IPS DF 6.9 (cell line): ENCODE data around the gene CERKL.

Source experiments
- DNase-seq: peaks from one replicate; pipeline ENCODE4 v3.0.0-alpha.2; 2013; ENCODE audit warnings: low read depth, low spot score
- H3K27ac ChIP-seq: one replicate; pipeline ENCODE4 v1.5.1; 2013; ENCODE audit warnings: low read length, control low read depth
- H3K27me3 ChIP-seq: 2 replicates; pipeline ENCODE4 v1.6.1; 2013; ENCODE audit warnings: mild to moderate bottlenecking, low read length; ENCODE audit not compliant: control insufficient read depth, insufficient read depth
- H3K36me3 ChIP-seq: 2 replicates; pipeline ENCODE4 v1.6.1; 2013; ENCODE audit warnings: low read length; ENCODE audit not compliant: control insufficient read depth, insufficient read depth
- H3K4me1 ChIP-seq: 2 replicates; pipeline ENCODE4 v1.6.1; 2013; ENCODE audit warnings: low read length; ENCODE audit not compliant: control insufficient read depth, insufficient read depth
- H3K4me3 ChIP-seq: 2 replicates; pipeline ENCODE4 v1.5.1; 2013; ENCODE audit warnings: mild to moderate bottlenecking, low read length
- H3K9me3 ChIP-seq: 2 replicates; pipeline ENCODE4 v1.6.1; 2013; ENCODE audit warnings: low read length, inconsistent platforms; ENCODE audit not compliant: control insufficient read depth, insufficient read depth
- WGBS: extraction: QIAGEN DNeasy Blood & Tissue Kit; methylation state at CpG from one replicate; pipeline ENCODE4 v1.1.7; 2013; ENCODE audit warnings: mixed read lengths, missing lambda C conversion rate; ENCODE audit not compliant: insufficient read length, insufficient coverage; 5-methylcytosine and 5-hydroxymethylcytosine counted together

The CERKL gene

GRCh38 chr2:181578829-181579228 lies 78.1 kb downstream of the CERKL start:
- Histone ChIP-seq H3K27ac (no peak overlapping the region), H3K4me1 (no peaks in the 10 kb centered on the region), H3K36me3 (no peaks in the 10 kb centered on the region), H3K27me3 (no peaks in the 10 kb centered on the region), H3K4me3 (no peak overlapping the region), H3K9me3 (no peaks in the 10 kb centered on the region)
- no CpG with 5 or more reads among the region's 3 CpGs for WGBS
- no peak for DNase-seq

- no peak overlapping the region for H3K27ac ChIP-seq
- no peaks in the 10 kb centered on the region for H3K4me1 ChIP-seq
- H3K4me3 ChIP-seq = no peak overlapping the region
- WGBS = no CpG with 5 or more reads among the region's 5 CpGs
- H3K36me3 ChIP-seq = no peaks in the 10 kb centered on the region
- no peaks in the 10 kb centered on the region for H3K9me3 ChIP-seq
- no peak for DNase-seq
- H3K27me3 ChIP-seq = no peaks in the 10 kb centered on the region
Measured at GRCh38 chr2:181576431-181576830, 80.5 kb downstream of the CERKL start.

GRCh38 chr2:181575650-181576025 lies 81.3 kb downstream of the CERKL start:
- H3K9me3 ChIP-seq = no peaks in the 10 kb centered on the region
- H3K4me3 ChIP-seq = no peak overlapping the region
- H3K27me3 ChIP-seq = no peaks in the 10 kb centered on the region
- no peaks in the 10 kb centered on the region for H3K4me1 ChIP-seq
- H3K36me3 ChIP-seq = no peaks in the 10 kb centered on the region
- no peak overlapping the region for H3K27ac ChIP-seq
- DNase-seq = no peak
- no CpG with 5 or more reads among the region's 2 CpGs for WGBS

GRCh38 chr2:181575024-181575649 lies 81.8 kb downstream of the CERKL start:
- H3K9me3 ChIP-seq = no peaks in the 10 kb centered on the region
- DNase-seq = no peak
- WGBS = no CpG with 5 or more reads among the region's 7 CpGs

DNA sequence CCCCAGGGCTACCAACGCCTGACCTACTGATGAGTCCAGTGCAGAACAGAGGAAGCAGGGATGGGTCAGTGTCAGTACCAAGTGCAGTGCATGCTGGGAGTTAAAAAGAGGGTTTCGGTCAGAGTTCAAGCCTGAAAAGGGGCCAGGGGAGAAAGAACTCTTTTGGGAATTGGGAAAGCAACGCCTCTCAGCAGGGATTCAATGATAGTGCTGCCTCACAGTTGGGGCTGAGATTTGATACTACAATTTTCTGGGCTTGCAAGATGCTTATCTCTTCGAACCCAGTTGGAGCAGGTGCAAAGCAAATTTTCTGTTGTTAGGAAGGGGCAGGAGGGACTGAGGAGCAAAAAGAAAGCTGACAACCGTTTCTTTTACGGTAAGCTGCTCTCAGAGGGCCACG lies 82.6 kb downstream of the CERKL start:
- Histone ChIP-seq H3K27me3 (no peaks in the 10 kb centered on the region), H3K27ac (no peak overlapping the region), H3K9me3 (no peaks in the 10 kb centered on the region), H3K4me3 (no peak overlapping the region), H3K36me3 (no peaks in the 10 kb centered on the region), H3K4me1 (no peaks in the 10 kb centered on the region)
- WGBS = no CpG with 5 or more reads among the region's 7 CpGs
- no peak for DNase-seq

More at GRCh38 chr2:181575024-181575649, 81.8 kb downstream of the CERKL start:
- Histone ChIP-seq H3K4me1 (no peaks in the 10 kb centered on the region), H3K27ac (no peak overlapping the region), H3K36me3 (no peaks in the 10 kb centered on the region), H3K27me3 (no peaks in the 10 kb centered on the region), H3K4me3 (no peak overlapping the region)

GRCh38 chr2:181573140-181573736 lies 83.7 kb downstream of the CERKL start:
- no peak overlapping the region for H3K4me3 ChIP-seq
- no peak for DNase-seq
- H3K27ac ChIP-seq = no peak overlapping the region
- H3K4me1 ChIP-seq = no peaks in the 10 kb centered on the region
- H3K36me3 ChIP-seq = no peaks in the 10 kb centered on the region
- no CpG with 5 or more reads among the region's 4 CpGs for WGBS
- no peaks in the 10 kb centered on the region for H3K27me3 ChIP-seq
- no peaks in the 10 kb centered on the region for H3K9me3 ChIP-seq

- no peak overlapping the region for H3K27ac ChIP-seq
- no peaks in the 10 kb centered on the region for H3K27me3 ChIP-seq
- H3K4me1 ChIP-seq = no peaks in the 10 kb centered on the region
- no peak overlapping the region for H3K4me3 ChIP-seq
- no peak for DNase-seq
- no peaks in the 10 kb centered on the region for H3K36me3 ChIP-seq
- WGBS = no CpG with 5 or more reads among the region's 4 CpGs
- no peaks in the 10 kb centered on the region for H3K9me3 ChIP-seq
Measured at GRCh38 chr2:181570833-181571661, 85.9 kb downstream of the CERKL start.

DNA sequence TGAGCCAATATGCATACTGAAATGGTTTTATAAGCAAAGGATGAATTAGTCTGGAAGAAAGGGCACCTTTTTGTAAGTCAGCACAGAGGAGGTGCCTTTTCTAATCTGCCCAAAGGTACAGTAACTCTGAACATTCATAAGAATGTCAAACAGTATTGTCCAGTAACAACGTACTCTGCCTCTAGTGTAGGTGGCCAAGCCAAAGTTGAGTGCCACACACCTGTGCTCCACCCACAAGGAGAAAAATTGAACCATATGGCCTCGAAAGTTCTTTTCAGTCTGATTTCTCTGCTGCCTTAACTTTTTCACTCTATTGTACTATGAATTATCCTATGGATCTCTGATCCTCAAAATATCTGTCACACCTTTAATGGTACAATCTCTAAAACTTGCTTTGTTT lies 86.8 kb downstream of the CERKL start:
- WGBS = no CpG with 5 or more reads among the region's 2 CpGs

DNA sequence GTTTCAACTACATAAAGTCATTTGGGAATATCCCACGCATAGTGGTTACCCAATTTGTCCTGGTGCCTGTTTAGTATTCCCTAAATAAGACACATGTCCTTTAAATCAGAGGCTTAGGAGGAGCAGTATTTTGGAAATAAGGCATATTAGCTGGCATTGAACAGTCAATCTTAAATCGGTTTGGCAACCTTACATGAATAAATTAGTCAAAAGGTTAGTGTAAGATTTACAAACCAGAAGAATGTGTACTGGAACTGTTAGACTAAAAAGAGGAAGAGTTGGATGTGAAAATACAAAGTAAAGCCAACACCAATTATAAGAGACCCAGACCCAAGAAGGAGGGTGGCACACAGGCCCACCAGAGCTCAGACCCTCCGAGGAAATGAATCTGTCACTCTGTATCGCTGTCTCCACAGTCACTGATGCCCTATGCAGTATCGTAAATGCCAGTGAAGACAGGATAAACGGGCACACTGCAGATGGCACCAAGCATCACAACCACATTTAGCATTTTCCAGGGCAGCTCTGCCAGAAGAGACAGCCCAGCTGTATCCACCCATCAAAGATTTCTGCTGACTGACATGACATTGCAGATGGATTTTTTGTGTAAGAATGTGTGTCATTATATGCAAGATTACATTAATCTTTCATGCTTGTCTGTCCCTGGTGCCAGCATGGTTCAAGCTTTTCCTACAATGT lies 90.4 kb downstream of the CERKL start:
- Histone ChIP-seq H3K36me3 (no peaks in the 10 kb centered on the region), H3K27me3 (no peaks in the 10 kb centered on the region), H3K4me3 (no peak overlapping the region), H3K4me1 (no peaks in the 10 kb centered on the region), H3K9me3 (no peaks in the 10 kb centered on the region), H3K27ac (no peak overlapping the region)
- no peak for DNase-seq
- WGBS = no CpG with 5 or more reads among the region's 6 CpGs

More for the DNA sequence above, 86.8 kb downstream of the CERKL start:
- DNase-seq = no peak
- H3K4me3 ChIP-seq = no peak overlapping the region
- H3K36me3 ChIP-seq = no peaks in the 10 kb centered on the region
- H3K27ac ChIP-seq = no peak overlapping the region
- no peaks in the 10 kb centered on the region for H3K27me3 ChIP-seq
- no peaks in the 10 kb centered on the region for H3K4me1 ChIP-seq
- H3K9me3 ChIP-seq = no peaks in the 10 kb centered on the region

DNA sequence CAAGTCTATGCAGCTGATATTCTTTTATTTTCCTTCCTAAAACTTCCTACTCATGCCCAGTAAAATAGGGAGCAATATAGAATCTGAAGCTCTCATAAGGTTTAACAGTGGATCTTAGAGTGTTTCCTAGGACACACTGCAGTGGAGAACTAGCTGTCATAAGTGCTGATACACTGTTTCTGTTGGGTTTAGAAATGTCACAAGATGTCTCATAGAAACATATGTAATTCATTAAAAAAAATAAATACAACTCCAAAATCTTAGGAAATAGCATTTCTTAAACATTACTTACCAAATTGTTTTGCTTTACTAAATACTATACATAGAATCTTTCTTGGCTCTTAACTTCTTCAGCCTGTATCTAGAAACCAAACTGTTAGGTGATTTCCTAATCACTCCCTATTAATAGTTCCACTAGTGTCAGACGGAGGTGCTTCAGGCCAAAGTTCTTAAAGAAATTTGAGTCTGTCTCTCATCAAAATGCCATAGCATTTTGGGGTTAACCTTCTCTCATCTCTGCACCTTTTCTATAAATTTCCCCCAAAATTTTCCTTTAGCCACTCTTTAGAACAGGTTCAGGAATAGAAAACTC lies 93.7 kb downstream of the CERKL start:
- Histone ChIP-seq H3K36me3 (no peaks in the 10 kb centered on the region), H3K27me3 (no peaks in the 10 kb centered on the region), H3K27ac (no peak overlapping the region), H3K4me1 (no peaks in the 10 kb centered on the region), H3K4me3 (no peak overlapping the region), H3K9me3 (no peaks in the 10 kb centered on the region)
- no peak for DNase-seq
- no CpG with 5 or more reads among the region's 1 CpG for WGBS
